Esophagus muscularis mucosa (tissue), 4 donors: ENCODE results near the gene LRRC72. TPM values are rescaled to one million over a fixed set of nuclear protein-coding genes. Genes with fewer than 3 reads are reported as not detected.

Source experiments
- DNase-seq: peaks from one replicate; pipeline ENCODE4 v3.0.0-alpha.2; 2017; ENCODE audit errors: extremely low spot score
- H3K27ac ChIP-seq, 4 donors: fragments of 200-600 bp; sonication (generic); replicated peaks in 1 of 4; 1 replicate in 3 of 4; 2 replicates in 1 of 4; pipeline ENCODE4 v1.5.1; 2016 to 2019; ENCODE audit warnings: mild to moderate bottlenecking in 1 of 4
- H3K27me3 ChIP-seq, 4 donors: fragments of 200-600 bp; sonication (generic); one replicate each; pipeline versions ENCODE4 v1.5.1 to v1.6.0; 2016 to 2019
- H3K36me3 ChIP-seq, 4 donors: fragments of 200-600 bp; sonication (generic); one replicate each; pipeline ENCODE4 v1.5.1; 2016 to 2019
- H3K4me1 ChIP-seq, 4 donors: fragments of 200-600 bp; sonication (generic); one replicate each; pipeline ENCODE4 v1.5.1; 2016 to 2019
- H3K4me3 ChIP-seq, 4 donors: fragments of 200-600 bp; sonication (generic); 1 replicate in 2 of 4; 2 replicates in 2 of 4; pipeline ENCODE4 v1.5.1; 2016 to 2019; ENCODE audit warnings: mild to moderate bottlenecking in 4 of 4, moderate library complexity in 1 of 4
- H3K9me3 ChIP-seq, 4 donors: fragments of 200-600 bp; sonication (generic); 1 replicate in 3 of 4; 2 replicates in 1 of 4; pipeline ENCODE4 v1.5.1; 2016 to 2019
- EP300 ChIP-seq: sonication (generic); formaldehyde crosslinking; IDR thresholded peaks from one replicate; pipeline ENCODE4 v1.6.1; 2017; ENCODE audit warnings: antibody characterized with exemption
- POLR2A ChIP-seq: fragments of 450-650 bp; IDR thresholded peaks from one replicate; pipeline ENCODE4 v1.6.1; 2017; ENCODE audit warnings: antibody characterized with exemption, moderate library complexity, mild to moderate bottlenecking, low read depth
- POLR2AphosphoS5 ChIP-seq, 2 donors: sonication (generic); formaldehyde crosslinking; IDR thresholded peaks; one replicate each; pipeline ENCODE4 v1.6.1; 2017; ENCODE audit warnings: antibody characterized with exemption in 2 of 2
- WGBS: methylation state at CpG from one replicate; pipeline ENCODE4 v1.1.5; 2018; 5-methylcytosine and 5-hydroxymethylcytosine counted together
- intact Hi-C: fragments of 100-400 bp; cut with DNase I; formaldehyde crosslinking; loops from one replicate; pipeline ENCODE4 v1.15.1; 2023
- total RNA-seq, 4 donors: library from RNA; depleted of rRNA; stranded (reverse); fragments of >200 nt; gene quantifications; one replicate each; pipeline versions ENCODE4 v1.1.0 to v1.2.1, GENCODE V29; 2016
- TF ChIP-seq, protein P1 (sequence below), 3 experiments: fragments of 200-600 bp in 2 of 3; fragments of 450-650 bp in 1 of 3; sonication (generic) in 2 of 3; IDR thresholded peaks; one replicate each; pipeline ENCODE4 v1.5.1; 2017 to 2019; ENCODE audit warnings: antibody characterized with exemption in 3 of 3, mild to moderate bottlenecking in 2 of 3, moderate library complexity in 1 of 3

LRRC72 gene
- total RNA-seq, 4 donors from 2014 or later, result not detected

DNA sequence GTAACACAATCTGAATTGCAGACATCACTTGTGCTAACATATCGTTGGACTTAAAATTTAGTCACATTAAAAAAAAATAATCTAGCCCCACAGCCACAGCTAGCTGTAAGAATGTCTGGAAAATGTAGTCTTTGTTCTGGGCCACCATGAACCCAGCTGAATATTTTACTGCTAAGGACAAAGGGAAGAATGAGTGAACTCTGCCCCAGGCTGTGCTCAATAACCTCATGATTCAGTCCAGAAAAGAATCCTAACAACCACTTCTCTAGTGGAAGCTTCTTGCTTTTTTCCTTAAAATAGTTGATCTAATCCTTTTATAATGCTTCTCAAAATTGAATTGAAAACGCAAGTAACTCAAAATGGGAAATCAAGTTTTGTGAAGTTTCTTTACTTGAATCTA, 35.5 kb upstream of the LRRC72 start:
- H3K4me1 ChIP-seq, result no peaks in the 10 kb centered on the region
- H3K4me3 ChIP-seq, result no peak overlapping the region
- no peak for DNase-seq
- no peak overlapping the region for H3K27ac ChIP-seq
- intact Hi-C loops, result no loop called here
- 87% methylated on average over 2 of the region's 2 CpGs for WGBS
- H3K27me3 ChIP-seq, result no peaks in the 10 kb centered on the region
- H3K36me3 ChIP-seq, result no peaks in the 10 kb centered on the region
- TF ChIP-seq POLR2AphosphoS5 (IDR thresholded peaks at IDR 0.05) (no peak), EP300 (no peak), POLR2A (no peak)
- TF ChIP-seq, protein P1, sequence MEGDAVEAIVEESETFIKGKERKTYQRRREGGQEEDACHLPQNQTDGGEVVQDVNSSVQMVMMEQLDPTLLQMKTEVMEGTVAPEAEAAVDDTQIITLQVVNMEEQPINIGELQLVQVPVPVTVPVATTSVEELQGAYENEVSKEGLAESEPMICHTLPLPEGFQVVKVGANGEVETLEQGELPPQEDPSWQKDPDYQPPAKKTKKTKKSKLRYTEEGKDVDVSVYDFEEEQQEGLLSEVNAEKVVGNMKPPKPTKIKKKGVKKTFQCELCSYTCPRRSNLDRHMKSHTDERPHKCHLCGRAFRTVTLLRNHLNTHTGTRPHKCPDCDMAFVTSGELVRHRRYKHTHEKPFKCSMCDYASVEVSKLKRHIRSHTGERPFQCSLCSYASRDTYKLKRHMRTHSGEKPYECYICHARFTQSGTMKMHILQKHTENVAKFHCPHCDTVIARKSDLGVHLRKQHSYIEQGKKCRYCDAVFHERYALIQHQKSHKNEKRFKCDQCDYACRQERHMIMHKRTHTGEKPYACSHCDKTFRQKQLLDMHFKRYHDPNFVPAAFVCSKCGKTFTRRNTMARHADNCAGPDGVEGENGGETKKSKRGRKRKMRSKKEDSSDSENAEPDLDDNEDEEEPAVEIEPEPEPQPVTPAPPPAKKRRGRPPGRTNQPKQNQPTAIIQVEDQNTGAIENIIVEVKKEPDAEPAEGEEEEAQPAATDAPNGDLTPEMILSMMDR (IDR thresholded peaks at IDR 0.05), result no peak
- H3K9me3 ChIP-seq, result no peaks in the 10 kb centered on the region

DNA sequence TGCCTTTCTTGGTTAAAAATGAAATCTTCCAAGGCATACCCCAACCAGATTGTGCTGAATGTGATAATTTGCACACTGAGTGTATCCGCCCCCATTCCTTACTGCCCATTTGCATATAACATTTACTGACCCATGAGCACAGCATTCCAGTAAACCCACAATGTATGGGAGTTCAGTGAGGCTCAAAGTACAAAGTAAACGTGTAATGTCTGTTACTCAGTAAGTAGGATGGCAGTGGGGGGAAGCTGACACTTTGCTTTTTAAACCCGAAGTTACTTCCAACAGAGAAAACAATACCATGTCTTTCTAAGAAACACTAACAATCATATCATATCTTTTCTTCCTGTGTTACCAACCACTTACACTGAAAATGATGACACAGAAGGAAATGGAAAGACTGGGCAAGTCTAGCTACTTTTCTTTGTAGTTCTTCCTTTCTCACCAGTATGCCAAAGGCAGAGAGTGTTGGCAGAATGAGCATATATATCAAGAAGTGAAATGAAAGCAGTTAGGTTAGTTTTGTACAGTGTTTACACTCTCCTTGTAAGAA, 34.0 kb upstream of the LRRC72 start:
- TF ChIP-seq EP300 (no peak), POLR2AphosphoS5 (IDR thresholded peaks at IDR 0.05) (no peak), POLR2A (no peak)
- TF ChIP-seq, protein P1 (IDR thresholded peaks at IDR 0.05), result no peak
- WGBS, result 56% methylated on average over 3 of the region's 3 CpGs
- intact Hi-C loops, result no loop called here
- no peaks in the 10 kb centered on the region for H3K36me3 ChIP-seq
- H3K27ac ChIP-seq, result no peak overlapping the region
- H3K4me1 ChIP-seq, result no peaks in the 10 kb centered on the region
- DNase-seq, result no peak
- no peaks in the 10 kb centered on the region for H3K27me3 ChIP-seq
- no peak overlapping the region for H3K4me3 ChIP-seq
- no peaks in the 10 kb centered on the region for H3K9me3 ChIP-seq

DNA sequence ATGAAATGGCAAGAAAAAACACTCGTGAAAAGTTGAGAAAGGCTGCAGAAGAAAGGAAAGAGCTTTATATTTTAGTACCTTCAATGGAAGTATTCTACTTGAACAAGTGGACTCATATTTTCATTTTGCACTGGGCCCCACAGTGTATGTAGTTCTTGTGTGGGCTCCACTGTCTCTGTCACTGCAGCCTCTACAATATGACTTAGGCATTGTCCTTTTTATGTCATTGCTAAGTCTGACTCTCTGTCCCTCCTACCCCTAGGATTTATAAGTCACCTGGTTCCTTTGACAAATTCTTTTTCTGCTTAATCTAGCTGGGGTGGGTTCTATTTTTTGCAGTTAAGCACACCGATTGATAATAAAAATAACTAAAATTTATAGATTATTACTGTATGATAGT, 33.4 kb upstream of the LRRC72 start:
- Histone ChIP-seq H3K27me3 (no peaks in the 10 kb centered on the region), H3K36me3 (no peaks in the 10 kb centered on the region), H3K4me1 (no peaks in the 10 kb centered on the region), H3K27ac (no peak overlapping the region), H3K9me3 (no peaks in the 10 kb centered on the region), H3K4me3 (no peak overlapping the region)
- 93% methylated on average over 2 of the region's 2 CpGs for WGBS
- intact Hi-C loops, result no loop called here
- no peak for TF ChIP-seq POLR2AphosphoS5 (IDR thresholded peaks at IDR 0.05)
- TF ChIP-seq POLR2A, result no peak
- no peak for DNase-seq

DNA sequence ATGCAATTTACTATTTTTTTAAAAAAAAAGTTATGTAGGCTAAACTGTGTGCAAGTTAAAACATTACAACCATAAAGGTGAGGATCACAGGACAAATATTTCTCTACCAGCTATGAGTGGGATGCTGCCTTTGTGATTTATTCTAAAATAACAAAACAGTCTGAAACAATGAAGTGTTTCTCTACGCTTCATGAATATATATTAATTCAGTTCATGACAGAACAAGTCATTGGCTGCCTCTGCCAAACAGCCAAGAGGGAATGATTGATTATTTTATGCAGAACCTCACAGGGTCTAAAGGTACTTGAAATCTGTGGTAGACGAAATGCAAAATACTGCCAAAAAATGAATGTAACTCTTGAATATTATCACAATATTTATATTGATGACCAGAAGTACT, 32.1 kb upstream of the LRRC72 start:
- intact Hi-C loops, result no loop called here
- no peak for DNase-seq
- Histone ChIP-seq H3K9me3 (no peaks in the 10 kb centered on the region), H3K4me3 (no peak overlapping the region), H3K36me3 (no peaks in the 10 kb centered on the region), H3K27ac (no peak overlapping the region), H3K4me1 (no peaks in the 10 kb centered on the region), H3K27me3 (no peaks in the 10 kb centered on the region)
- WGBS, result 83% methylated on average over 2 of the region's 2 CpGs
- no peak for TF ChIP-seq EP300
- no peak for TF ChIP-seq POLR2A
- no peak for TF ChIP-seq POLR2AphosphoS5 (IDR thresholded peaks at IDR 0.05)
- TF ChIP-seq, protein P1 (IDR thresholded peaks at IDR 0.05), result no peak

DNA sequence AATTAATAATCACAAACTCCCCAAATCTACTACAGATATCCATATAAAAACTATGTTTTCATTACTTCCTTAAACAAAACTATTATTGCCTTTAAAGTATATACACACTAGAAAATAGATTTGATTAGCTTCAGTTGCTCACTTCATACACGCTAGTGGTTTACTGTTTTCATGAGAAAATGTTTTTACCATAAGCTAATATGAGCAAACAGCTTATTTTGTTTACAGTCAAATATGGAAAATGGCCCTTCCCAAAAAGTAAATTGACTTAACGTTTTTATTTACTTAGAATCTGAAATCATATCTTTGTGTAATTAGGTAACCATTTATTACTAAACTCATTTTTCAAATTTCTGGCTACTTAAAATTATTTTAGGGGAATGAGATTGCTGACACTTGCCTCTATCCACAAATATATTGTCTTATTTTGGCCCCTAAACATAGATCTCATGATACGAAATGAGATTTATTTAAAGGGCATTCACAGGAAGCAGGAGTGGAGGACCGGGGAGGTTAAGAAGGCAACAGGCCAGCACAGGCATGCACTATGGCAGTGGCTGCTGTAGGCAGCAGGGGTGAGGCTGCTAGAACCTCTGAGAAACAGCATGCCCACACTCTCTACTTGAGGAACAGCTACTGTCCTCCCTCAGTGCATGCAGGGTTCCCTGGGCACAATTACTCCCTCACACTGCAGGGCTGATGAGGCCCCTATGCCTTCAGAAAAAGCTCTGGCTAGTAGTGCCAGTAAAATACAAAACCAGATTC, 31.5 kb upstream of the LRRC72 start:
- no peak overlapping the region for H3K27ac ChIP-seq
- no peaks in the 10 kb centered on the region for H3K4me1 ChIP-seq
- H3K36me3 ChIP-seq, result no peaks in the 10 kb centered on the region
- H3K9me3 ChIP-seq, result no peaks in the 10 kb centered on the region
- DNase-seq, result no peak
- no peaks in the 10 kb centered on the region for H3K27me3 ChIP-seq
- WGBS, result 69% methylated on average over 4 of the region's 4 CpGs
- TF ChIP-seq, protein P1 (IDR thresholded peaks at IDR 0.05), result no peak
- TF ChIP-seq POLR2A, result no peak
- TF ChIP-seq POLR2AphosphoS5 (IDR thresholded peaks at IDR 0.05), result no peak
- no peak for TF ChIP-seq EP300
- intact Hi-C loops, result no loop called here
- H3K4me3 ChIP-seq, result no peak overlapping the region
